GM12878 (cell line): ENCODE data around the gene EGFL8. TPM values are rescaled to one million over a fixed set of nuclear protein-coding genes. Genes with fewer than 3 reads are reported as not detected.

Experiments used
- CHD2 ChIP-seq: IDR thresholded peaks from 2 replicates; pipeline ENCODE4 v1.6.1; 2011; ENCODE audit warnings: low read depth, low read length, improper control_type of control experiment, borderline replicate concordance
- EED ChIP-seq: sonication (generic); IDR thresholded peaks from 2 replicates; pipeline ENCODE4 v1.6.1; 2016; ENCODE audit warnings: antibody characterized with exemption, low read depth
- ETV6 ChIP-seq, 2 experiments: fragments of 450-650 bp in 1 of 2; IDR thresholded peaks in 1 of 2; conservative IDR thresholded peaks in 1 of 2; 2 replicates each; pipeline ENCODE4 v1.6.1; 2014; ENCODE audit warnings: antibody characterized with exemption in 1 of 2, borderline replicate concordance in 1 of 2, low read depth in 1 of 2, mild to moderate bottlenecking in 1 of 2, moderate library complexity in 1 of 2
- GABPA ChIP-seq: IDR thresholded peaks from 2 replicates; pipeline ENCODE4 v1.6.1; 2014; ENCODE audit warnings: antibody characterized with exemption, low read depth, mild to moderate bottlenecking, inconsistent platforms
- HDGF ChIP-seq: fragments of 450-650 bp; IDR thresholded peaks from 2 replicates; pipeline ENCODE4 v1.6.1; 2016; ENCODE audit warnings: antibody characterized with exemption
- HSF1 ChIP-seq: fragments of 150-350 bp; IDR thresholded peaks from 2 replicates; pipeline ENCODE4 v1.6.1; 2014; ENCODE audit warnings: mild to moderate bottlenecking, low read depth, low read length
- IKZF2 ChIP-seq, 2 experiments: fragments of 450-650 bp; IDR thresholded peaks; 2 replicates each; pipeline ENCODE4 v1.6.1; 2017; ENCODE audit warnings: mild to moderate bottlenecking in 2 of 2, moderate library complexity in 2 of 2
- IRF4 ChIP-seq: IDR thresholded peaks from 2 replicates; pipeline ENCODE4 v1.6.1; 2011; ENCODE audit warnings: low read depth, low read length
- MAX ChIP-seq: IDR thresholded peaks from 2 replicates; pipeline ENCODE4 v1.6.1; 2012; ENCODE audit warnings: low read depth, low read length, improper control_type of control experiment
- MTA2 ChIP-seq: fragments of 450-650 bp; IDR thresholded peaks from 2 replicates; pipeline ENCODE4 v1.6.1; 2016; ENCODE audit warnings: low read depth, mild to moderate bottlenecking, moderate library complexity
- NR2F1 ChIP-seq: fragments of 450-650 bp; conservative IDR thresholded peaks from 2 replicates; pipeline ENCODE4 v1.6.1; 2017; ENCODE audit warnings: mild to moderate bottlenecking
- NRF1 ChIP-seq: conservative IDR thresholded peaks from 2 replicates; pipeline ENCODE4 v1.6.1; 2011; ENCODE audit warnings: mild to moderate bottlenecking, low read depth, low read length, improper control_type of control experiment
- PBX3 ChIP-seq: IDR thresholded peaks from 2 replicates; pipeline ENCODE4 v1.6.1; 2011; ENCODE audit warnings: mild to moderate bottlenecking, low read depth, low read length, moderate library complexity; ENCODE audit not compliant: insufficient replicate concordance
- PML ChIP-seq: IDR thresholded peaks from 2 replicates; pipeline ENCODE4 v1.6.1; 2012; ENCODE audit warnings: low read length, inconsistent platforms
- RCOR1 ChIP-seq: conservative IDR thresholded peaks from 2 replicates; pipeline ENCODE4 v1.6.1; 2012; ENCODE audit warnings: low read depth, low read length, improper control_type of control experiment
- RFX5 ChIP-seq: IDR thresholded peaks from 2 replicates; pipeline ENCODE4 v1.6.1; 2011; ENCODE audit warnings: low read depth, low read length, improper control_type of control experiment
- SUZ12 ChIP-seq: fragments of 200-600 bp; sonication (generic); IDR thresholded peaks from one replicate; pipeline ENCODE4 v1.6.1; 2018; ENCODE audit warnings: antibody characterized with exemption, mild to moderate bottlenecking; ENCODE audit not compliant: unreplicated experiment
- TCF7 ChIP-seq: IDR thresholded peaks from 2 replicates; pipeline ENCODE4 v1.6.1; 2014; ENCODE audit warnings: antibody characterized with exemption, borderline replicate concordance
- YBX1 ChIP-seq: fragments of 450-650 bp; IDR thresholded peaks from 2 replicates; pipeline ENCODE4 v1.6.1; 2016; ENCODE audit warnings: antibody characterized with exemption
- ZBTB11 ChIP-seq: fragments of 450-650 bp; formaldehyde crosslinking; IDR thresholded peaks from 2 replicates; pipeline ENCODE4 v1.5.0; 2022; ENCODE audit warnings: mild to moderate bottlenecking, missing genetic modification characterization
- ZNF687 ChIP-seq: fragments of 450-650 bp; IDR thresholded peaks from 2 replicates; pipeline ENCODE4 v1.6.1; 2017; ENCODE audit warnings: mild to moderate bottlenecking, moderate library complexity
- polyA plus RNA-seq, 11 experiments: library from polyadenylated mRNA; depleted of rRNA in 4 of 11; unstranded in 6 of 11; stranded (reverse) in 5 of 11; fragments of >200 nt; fragmentation: Nextera tagmentation in 4 of 11; fragmentation: Illumina TruSeq in 1 of 11; extraction: Ambion mirVana in 4 of 11; extraction: Trizol in 1 of 11; gene quantifications; 1 replicate in 1 of 11; 2 replicates in 10 of 11; pipeline versions ENCODE4 v1.2.1 to v1.2.3, GENCODE V29; 2011 to 2016; ENCODE audit warnings: inconsistent platforms in 2 of 11, missing spikeins in 2 of 11, low read depth in 1 of 11
- total RNA-seq, 4 experiments: library from RNA; depleted of rRNA in 3 of 4; stranded (reverse); fragments of >200 nt in 3 of 4; fragmentation: Illumina TruSeq in 1 of 4; extraction: Trizol in 1 of 4; gene quantifications; 2 replicates each; pipeline versions ENCODE4 v1.2.1 to v1.2.3, GENCODE V29; 2013 to 2021

EGFL8 gene
- total and polyA plus RNA-seq, 10 of the 15 experiments (the other 5 are each of a cell fraction or from before 2014, with no cell fraction given): 0.07 to 3.5 (median 1.4) TPM

GRCh38 chr6:32177183-32177787, 12.9 kb downstream of the EGFL8 start (continued):
- no peak for TF ChIP-seq TCF7
- TF ChIP-seq GABPA: peak; percentile 44; the same call in 1 of the 2 replicates
- TF ChIP-seq ETV6 (conservative IDR thresholded peaks at IDR 0.05 in 1 of 2, IDR thresholded peaks at IDR 0.05 in 1 of 2; ENCODE audit: borderline replicate concordance in 1 of 2, low read depth in 1 of 2): no peak
- TF ChIP-seq SUZ12: no peak
- 0 out of 2 replicates have a peak, but pooled peaks have one; percentile 21 for TF ChIP-seq RCOR1
- no peak for TF ChIP-seq ZBTB11 (CRISPR knock-in tag)
- no peak for TF ChIP-seq NRF1
- TF ChIP-seq IKZF2 (IDR thresholded peaks at IDR 0.05): peak; percentile 87 to 90
- peak; percentile 36; the same call in 1 of the 2 replicates for TF ChIP-seq MTA2
- peak; percentile 81; the same call in 1 of the 2 replicates for TF ChIP-seq EED
- no peak for TF ChIP-seq RFX5
- TF ChIP-seq PBX3: no peak
- TF ChIP-seq ZNF687: peak; percentile 61
- no peak for TF ChIP-seq IRF4
- 0 out of 2 replicates have a peak, but pooled peaks have one; percentile 26 for TF ChIP-seq PML
- no peak for TF ChIP-seq YBX1
- peak; percentile 59; the same call in 1 of the 2 replicates for TF ChIP-seq NR2F1
- no peak for TF ChIP-seq HSF1
- TF ChIP-seq MAX: no peak
- TF ChIP-seq HDGF: no peak
- no peak for TF ChIP-seq CHD2
